Thyroid gland (tissue), 4 donors: Measurements from ENCODE around the gene PKNOX1.
"Not testable (repeated sequence)": the region's sequence is repeated elsewhere in the genome, so short reads cannot be mapped to it uniquely, and the experiment has no call there.

Experiments used
- POLR2A ChIP-seq, 2 donors: fragments of 450-650 bp; IDR thresholded peaks; one replicate each; pipeline ENCODE4 v1.6.1; 2017; ENCODE audit warnings: antibody characterized with exemption in 2 of 2, mild to moderate bottlenecking in 2 of 2, moderate library complexity in 1 of 2
- TF ChIP-seq, protein P1 (sequence below), 6 experiments: fragments of 200-600 bp in 3 of 6; fragments of 450-650 bp in 3 of 6; sonication (generic) in 3 of 6; IDR thresholded peaks; one replicate each; pipeline ENCODE4 v1.5.1; 2016 to 2019; ENCODE audit warnings: antibody characterized with exemption in 6 of 6, mild to moderate bottlenecking in 2 of 6, inconsistent platforms in 1 of 6, moderate library complexity in 1 of 6

DNA sequence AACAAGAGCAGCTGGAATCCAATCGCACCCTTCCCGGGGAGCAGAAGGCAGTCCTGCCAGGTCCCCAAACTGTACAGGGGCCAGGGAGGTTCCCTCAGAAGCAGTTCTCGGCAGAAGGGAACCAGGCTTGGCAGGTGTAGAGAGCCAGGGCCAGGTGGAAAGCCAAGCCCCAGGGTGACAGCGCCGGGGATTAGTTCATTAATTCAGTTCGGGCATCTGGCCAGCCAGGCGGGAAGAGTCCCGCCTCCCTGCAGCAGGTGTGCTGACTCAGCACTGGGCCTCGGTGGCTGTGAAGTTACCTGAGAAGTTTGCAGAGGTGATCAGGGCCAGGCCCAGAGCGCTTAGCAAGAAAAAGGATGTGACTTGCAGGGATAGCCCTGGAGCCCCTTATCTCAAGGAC is 95.3 kb downstream of the PKNOX1 start:
- TF ChIP-seq, protein P1, sequence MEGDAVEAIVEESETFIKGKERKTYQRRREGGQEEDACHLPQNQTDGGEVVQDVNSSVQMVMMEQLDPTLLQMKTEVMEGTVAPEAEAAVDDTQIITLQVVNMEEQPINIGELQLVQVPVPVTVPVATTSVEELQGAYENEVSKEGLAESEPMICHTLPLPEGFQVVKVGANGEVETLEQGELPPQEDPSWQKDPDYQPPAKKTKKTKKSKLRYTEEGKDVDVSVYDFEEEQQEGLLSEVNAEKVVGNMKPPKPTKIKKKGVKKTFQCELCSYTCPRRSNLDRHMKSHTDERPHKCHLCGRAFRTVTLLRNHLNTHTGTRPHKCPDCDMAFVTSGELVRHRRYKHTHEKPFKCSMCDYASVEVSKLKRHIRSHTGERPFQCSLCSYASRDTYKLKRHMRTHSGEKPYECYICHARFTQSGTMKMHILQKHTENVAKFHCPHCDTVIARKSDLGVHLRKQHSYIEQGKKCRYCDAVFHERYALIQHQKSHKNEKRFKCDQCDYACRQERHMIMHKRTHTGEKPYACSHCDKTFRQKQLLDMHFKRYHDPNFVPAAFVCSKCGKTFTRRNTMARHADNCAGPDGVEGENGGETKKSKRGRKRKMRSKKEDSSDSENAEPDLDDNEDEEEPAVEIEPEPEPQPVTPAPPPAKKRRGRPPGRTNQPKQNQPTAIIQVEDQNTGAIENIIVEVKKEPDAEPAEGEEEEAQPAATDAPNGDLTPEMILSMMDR (IDR thresholded peaks at IDR 0.05), result not testable (repeated sequence)
- TF ChIP-seq POLR2A (IDR thresholded peaks at IDR 0.05), result not testable (repeated sequence)
